Activated T-helper 1 cell treated with anti-CD3 and anti-CD28 coated beads, Interleukin-2, amount 50 U/mL, for 16 hours (primary cell): Measurements from ENCODE around the gene CYP2A7.
"Not testable (repeated sequence)": the region's sequence is repeated elsewhere in the genome, so short reads cannot be mapped to it uniquely, and the experiment has no call there.

Source experiments
- DNase-seq, 2 donors: peaks; one replicate each; pipeline ENCODE4 v3.0.0-alpha.2; 2020; ENCODE audit warnings: low read depth in 1 of 2, low spot score in 1 of 2

CYP2A7 gene

DNA sequence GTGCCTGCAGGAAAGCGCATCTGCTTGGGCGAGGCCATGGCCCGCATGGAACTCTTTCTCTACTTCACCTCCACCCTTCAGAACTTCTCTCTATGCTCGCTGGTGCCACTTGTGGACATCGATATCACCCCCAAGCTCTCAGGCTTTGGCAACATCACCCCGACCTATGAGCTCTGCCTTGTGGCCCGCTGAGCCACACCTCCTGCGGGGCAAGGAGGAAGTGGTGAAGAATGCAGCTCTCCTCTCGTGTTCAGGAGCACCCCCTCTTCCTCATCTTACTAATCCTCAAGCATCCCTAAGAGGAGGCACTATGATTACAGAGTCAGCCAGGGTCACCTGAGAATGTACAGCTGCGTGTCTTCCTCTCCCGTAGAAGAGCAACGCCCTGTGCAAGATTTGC is 17.9 kb upstream of the CYP2A7 start:
- DNase-seq = not testable (repeated sequence)

DNA sequence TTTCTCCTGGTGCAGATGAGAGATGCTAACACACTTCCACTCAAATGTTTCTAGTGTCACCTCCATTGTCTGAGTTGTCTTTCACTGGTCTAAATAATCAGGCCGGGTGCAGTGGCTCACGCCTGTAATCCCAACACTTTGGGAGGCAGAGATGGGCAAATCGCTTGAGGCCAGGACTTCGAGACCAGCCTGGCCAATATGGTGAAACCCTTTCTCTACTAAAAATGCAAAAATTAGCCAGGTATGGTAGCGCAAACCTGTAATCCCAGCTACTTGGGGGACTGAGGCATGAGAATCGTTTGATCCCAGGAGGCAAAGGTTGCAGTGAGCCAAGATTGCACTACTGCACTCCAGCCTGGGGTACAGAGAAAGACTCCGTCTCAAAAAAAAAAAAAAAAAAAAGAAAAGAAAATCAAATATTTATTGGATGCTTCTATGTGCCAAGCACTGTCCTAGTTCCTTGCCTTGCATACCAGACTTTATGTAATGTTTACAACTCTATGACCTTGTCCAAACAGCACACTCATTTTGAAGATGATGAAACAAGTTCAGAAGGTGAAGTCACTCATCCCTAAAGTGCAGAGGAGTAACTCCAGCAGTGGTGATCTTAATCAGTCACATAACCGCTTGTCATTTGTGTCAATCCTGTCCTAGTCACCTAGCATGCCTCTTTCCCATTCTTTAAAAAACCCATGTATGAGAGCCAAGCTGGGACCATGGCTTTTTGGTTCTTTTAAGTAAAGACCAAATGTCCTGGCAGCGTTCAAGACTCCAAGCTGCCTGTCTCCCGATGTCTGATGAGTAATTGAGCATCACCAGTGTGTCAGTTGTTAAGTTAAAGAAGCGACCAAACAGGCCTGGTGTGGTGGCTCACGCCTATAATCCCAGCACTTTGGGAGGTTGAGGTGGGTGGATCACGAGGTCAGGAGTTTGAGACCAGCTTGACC is 15.1 kb upstream of the CYP2A7 start:
- not testable (repeated sequence) for DNase-seq

DNA sequence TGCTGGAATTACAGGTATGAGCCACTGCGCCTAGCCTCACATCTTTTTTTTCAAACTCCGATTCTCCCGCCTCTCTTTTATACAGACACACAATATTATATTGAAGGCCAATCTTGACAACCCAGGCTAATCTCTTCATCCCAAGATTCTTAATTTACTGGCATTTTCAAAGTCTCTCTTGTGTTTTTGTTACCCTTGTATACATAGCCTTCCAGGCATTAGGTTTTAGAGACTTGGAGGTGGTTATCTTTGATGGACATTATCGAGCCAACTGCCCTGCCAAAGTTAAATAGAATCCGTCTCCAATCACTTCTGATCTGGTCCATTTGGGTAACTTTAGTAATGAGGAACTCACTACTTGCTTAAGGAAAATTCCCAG is 14.4 kb upstream of the CYP2A7 start:
- DNase-seq = no peak

DNA sequence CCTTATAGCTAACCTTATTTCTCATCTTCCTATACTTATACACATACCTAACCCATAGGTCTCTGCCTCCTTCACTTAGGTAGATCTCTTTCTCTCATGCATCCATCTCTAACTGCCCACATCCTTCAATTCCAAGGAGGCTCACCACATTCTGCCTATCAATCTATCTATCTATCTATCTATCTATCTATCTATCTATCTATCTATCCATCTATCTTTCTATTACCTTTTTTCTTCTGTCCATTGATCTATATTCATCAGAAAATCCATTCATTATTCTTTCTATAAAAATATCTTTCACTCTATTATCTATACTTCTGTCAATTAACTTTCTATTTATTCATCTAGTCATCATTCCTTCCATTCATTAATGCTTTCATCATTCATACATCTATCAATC is 11.1 kb upstream of the CYP2A7 start:
- no peak for DNase-seq

DNA sequence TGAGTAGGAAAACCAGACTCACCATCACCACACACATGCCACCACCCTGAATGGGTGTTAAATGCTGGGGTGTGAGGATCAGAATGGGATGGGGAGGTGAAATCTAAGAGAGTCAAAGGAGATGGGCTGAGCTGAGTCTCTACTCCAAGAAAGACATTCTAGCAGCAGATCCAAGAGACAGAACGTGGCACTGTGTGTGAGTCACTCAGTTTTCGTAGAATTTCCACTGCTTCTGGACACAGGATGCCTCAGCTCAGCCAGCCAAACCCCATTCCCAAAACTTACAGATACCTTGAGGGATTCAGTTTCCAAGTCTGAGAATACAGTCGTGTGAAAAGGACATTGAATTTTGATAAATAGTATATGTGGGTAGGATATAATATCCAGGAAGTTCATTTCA is 7.3 kb upstream of the CYP2A7 start:
- no peak for DNase-seq

DNA sequence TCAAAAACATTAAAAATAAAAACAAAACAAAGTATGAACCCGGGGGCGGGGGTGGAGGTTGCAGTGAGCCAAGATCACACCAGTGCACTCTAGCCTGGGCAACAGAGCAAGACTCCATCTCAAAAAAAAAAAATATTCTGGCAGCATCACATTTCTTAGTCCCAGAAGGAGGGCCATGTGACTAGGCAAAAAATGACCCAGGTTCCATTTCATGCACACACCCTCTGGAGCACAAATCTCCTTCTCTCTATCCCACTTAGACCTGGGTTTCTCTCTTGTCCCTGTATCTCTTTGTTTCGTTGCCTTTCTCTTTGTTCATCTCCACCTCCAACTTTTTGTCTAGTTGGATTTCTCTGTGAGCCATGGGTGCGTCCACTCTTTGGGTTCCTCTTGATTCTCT is 6.2 kb upstream of the CYP2A7 start:
- no peak for DNase-seq

DNA sequence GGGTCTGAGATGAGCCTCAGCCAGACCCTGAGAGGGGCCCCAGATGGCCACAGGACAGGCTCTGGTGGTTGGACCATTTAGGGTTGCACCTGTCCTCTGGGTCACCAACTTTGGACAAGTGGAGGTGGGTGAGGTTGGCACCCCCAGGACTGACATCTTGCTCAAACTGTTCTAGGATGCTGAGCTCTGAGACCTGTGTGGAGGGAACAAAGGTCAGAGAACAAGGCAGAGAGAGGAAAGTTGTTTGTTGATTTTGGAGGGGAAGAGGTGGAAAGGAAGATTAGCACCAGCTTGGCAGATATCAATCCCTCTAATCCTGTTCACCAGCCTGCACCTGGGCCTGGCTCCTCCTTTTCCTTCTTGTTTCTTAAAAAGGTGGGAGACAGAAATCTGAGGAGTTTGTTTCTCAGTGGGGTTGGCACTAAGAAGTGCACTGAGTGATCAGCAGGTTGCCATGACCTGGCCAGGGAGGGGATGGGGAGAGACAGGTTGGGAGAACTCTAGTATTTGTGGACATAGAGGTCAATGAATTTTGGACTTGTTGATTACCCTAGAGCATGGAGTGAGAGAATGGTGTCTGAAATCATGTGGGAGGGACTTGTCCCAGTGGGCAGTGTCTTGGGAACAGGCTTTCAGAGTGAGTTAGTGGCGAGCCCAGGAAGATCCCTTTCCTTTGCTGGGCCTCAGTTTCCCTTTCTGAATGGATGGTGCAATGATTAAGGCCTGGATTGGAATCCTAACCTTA is 2.3 kb upstream of the CYP2A7 start:
- not testable (repeated sequence) for DNase-seq

DNA sequence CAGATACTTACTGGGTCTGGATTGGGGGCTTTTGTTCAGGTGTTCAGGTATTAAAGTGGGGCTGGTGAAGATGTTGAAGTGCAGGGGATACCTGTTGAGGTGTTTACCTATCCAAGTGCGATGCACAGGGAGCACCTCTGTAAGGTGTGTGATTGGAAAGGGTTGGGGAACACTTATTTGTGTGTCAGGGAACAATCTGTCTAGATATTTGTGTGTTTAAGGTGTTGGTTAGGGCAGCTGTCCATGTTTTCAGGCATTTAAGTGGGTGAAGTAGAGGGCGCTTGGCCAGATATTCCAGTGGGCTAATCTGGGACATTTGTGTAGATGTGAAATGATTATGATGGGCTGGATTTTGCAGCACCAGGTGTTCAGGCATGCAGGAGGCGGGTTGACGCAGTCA is 2.7 kb downstream of the CYP2A7 start:
- DNase-seq = not testable (repeated sequence)

DNA sequence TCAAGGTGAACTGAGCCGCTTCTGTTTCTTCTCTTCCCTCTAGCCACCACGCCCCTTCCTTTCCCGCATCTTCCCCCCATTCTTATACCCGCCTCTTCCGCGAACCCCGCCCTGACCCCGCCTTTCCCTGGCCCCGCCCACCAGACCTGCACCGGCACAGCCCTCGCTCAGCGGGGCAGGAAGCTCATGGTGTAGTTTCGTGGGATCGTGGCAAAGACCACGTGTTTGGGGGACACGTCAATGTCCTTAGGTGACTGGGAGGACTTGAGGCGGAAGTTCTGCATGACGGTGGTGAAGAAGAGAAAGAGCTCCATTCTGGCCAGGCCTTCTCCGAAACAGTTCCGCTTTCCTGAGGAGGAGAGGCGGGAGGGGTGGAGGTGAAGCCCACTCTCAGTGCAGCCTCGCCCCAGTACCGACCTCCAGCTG is 6.5 kb downstream of the CYP2A7 start:
- DNase-seq = peak; percentile 61 to 71

DNA sequence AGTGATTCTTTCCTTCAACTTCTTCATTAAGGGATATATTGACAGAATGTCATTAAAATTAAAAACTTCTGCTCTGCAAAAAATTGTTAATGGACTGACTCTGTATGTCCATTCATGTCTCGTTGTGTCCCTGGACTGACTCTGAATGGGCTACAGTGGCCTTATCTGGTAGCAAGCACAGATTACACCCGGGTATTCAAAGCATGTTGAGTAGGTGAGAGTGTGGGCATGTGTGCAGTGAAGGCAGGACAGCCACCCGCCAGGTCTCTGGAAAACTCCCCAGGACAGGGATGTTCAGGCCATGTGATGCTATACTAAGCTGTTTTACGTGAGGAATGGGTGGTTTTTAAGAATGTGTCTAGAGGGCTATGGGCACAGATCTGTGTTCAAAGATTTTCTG is 7.2 kb downstream of the CYP2A7 start:
- DNase-seq = not testable (repeated sequence)

DNA sequence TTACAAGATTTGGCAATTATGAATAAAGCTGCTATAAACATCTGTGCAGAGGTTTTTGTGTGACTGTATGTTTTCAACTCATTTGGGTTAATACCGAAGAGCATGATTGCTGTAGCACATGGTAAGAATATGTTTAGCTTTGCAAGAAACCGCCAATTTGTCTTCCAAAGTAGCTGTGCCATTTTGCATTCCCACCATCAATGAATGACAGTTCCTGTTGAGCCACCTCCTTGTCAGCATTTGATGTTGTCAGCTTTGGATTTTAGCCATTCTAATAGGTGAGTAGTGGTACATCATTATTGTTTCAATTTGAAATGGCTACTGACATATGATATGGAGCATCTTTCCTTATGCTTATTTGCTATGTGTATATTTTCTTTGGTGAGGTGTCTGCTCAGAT is 8.2 kb downstream of the CYP2A7 start:
- not testable (repeated sequence) for DNase-seq

DNA sequence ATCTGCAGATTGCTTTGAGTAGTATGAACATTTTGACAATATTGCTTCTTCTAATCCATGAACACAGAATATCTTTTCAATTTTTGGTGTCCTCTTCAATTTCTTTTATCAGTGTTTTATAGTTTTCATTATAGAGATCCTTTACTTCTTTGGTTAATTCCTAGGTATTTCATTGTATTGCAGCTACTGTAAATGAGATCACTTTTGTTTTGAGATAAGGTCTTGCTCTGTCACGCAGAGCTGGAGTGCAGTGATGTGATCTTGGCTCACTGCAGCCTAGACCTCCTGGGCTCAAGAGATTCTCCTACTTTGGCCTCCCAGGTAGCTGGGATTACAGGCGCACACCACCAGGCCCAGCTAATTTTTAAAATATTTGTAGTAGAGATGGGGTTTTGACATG is 9.8 kb downstream of the CYP2A7 start:
- no peak for DNase-seq

DNA sequence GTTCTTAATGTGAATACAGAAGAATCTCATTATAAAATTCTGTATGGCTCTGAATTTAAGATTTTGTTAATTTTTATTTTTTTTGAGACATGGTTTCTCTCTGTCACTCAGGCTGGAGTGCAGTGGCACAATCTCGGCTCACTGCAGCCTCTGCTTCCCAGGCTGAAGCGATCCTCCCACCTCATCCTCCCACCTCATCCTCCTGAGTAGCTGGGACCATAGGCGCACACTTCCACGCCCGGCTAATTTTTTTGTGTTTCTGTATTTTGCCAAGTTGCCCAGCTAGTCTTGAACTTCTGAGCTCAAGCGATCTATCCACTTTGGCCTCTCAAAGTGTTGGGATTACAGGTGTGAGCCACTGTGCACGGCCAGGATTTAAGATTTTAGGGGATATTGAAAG is 14.3 kb downstream of the CYP2A7 start:
- DNase-seq = no peak

DNA sequence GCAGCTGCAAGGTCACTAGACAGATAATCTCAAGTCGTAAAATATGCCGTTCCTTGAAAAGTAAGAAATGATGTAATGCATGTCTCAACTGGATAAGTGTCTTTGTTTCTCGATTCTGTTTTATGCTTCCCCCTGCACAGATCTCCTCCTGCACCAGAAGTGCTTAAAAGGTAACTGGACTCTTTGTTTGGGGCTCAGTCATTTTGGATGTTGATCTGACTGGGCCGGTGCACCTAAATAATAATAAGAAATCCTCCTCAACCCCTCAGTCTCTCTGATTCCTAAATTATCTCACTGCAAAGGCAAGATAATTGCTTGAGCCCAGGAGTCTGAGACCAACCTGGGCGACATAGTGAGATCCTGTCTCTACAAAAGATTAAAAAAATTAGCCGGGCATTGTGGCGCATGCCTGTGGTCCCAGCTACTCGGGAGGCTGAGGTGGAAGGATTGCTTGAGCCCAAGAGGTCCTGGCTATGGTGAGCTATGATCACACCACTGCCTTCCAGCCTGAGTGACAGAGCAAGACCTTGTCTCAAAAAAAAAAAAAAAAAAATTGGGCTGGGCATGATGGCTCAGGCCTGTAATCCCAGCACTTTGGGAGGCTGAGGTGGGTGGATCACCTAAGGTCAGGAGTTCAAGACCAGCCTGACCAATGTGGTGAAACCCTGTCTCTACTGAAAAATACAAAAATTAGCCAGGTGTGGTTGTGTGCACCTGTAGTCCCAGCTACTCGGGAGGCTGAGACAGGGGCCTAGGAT is 17.1 kb downstream of the CYP2A7 start:
- not testable (repeated sequence) for DNase-seq

DNA sequence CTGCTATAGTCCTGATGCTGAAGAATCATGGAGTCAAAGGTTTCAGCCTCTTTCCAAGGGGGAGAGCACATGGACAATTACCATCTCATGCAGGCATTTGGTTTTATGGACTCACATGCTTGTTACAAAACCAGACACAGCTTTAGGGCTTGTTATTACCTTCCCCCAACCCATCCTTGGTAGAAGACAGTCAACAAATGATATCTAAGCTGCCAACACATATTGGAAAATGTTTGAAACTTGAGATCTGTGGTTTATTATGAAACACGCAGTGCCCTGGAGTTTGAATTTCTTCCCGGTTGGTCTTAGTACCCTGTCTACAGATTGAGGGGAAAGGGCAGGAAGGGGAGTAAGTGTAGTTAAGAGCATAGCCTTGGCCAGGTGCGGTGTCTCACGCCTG is 19.2 kb downstream of the CYP2A7 start:
- DNase-seq = no peak

DNA sequence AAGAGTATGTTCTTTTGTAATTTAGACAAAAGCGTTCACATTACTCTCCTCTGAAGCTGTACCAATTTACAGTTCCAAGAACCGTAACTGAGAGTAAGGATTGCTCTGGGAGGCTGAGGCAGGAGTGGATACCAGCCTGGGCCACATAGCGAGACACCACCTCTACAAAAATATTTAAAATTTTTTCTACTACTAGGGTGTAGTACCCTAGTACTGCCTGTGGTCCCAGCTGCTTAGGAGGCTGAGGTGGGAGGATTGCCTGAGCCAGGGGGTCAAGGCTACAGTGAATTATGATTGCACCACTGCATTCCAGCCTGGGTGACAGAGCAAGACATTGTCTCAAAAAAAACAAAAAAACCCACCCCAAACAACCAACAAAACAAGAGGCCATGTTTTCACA is 19.7 kb downstream of the CYP2A7 start:
- DNase-seq = no peak

DNA sequence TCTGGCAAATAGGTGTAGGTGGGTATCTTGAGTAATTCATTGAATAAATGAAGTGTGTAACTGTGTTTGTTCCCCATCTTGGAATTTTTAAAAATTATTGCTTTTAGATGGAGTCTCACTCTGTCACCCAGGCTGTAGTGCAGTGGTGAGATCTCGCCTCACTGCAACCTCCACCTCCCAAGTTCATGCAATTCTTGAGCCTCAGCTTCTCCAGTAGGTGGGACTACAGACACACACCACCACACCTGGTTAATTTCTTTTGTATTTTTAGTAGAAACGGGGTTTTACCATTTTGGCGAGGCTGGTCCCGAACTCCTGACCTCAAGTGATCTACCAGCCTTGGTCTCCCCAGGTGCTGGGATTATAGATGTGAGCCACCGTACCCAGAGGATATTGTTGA is 23.9 kb downstream of the CYP2A7 start:
- no peak for DNase-seq

DNA sequence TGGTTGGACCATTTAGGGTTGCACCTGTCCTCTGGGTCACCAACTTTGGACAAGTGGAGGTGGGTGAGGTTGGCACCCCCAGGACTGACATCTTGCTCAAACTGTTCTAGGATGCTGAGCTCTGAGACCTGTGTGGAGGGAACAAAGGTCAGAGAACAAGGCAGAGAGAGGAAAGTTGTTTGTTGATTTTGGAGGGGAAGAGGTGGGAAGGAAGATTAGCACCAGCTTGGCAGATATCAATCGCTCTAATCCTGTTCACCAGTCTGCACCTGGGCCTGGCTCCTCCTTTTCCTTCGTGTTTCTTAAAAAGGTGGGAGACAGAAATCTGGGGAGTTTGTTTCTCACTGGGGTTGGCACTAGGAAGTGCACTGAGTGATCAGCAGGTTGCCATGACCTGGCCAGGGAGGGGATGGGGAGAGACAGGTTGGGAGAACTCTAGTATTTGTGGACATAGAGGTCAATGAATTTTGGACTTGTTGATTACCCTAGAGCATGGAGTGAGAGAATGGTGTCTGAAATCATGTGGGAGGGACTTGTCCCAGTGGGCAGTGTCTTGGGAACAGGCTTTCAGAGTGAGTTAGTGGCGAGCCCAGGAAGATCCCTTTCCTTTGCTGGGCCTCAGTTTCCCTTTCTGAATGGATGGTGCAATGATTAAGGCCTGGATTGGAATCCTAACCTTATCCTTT is 29.4 kb downstream of the CYP2A7 start:
- DNase-seq = not testable (repeated sequence)

DNA sequence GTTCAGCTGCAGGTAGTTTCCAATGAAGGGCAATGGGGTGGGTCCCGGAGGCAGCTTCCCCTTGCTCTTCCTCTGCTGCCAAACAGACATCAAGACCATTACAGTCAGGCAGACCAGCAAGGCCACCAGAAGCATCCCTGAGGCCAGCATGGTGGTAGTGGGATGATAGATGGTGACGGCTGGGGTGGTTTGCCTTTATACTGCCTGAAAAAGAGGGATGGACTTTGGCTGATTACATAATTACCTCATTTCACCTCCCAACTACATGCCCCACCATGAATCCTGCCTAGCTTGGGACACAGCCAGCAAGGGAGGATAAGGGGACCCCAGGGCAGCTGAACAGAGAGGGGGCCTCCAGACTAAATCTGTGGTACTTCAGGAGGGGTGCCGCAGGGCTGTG is 31.8 kb downstream of the CYP2A7 start, which contains the start of gene CYP2A6:
Gene CYP2A6 (minus strand): TSS at position 171 of the 400 bp plus-strand sequence. CDS start 21 bp downstream, at position 150.
- not testable (repeated sequence) for DNase-seq

DNA sequence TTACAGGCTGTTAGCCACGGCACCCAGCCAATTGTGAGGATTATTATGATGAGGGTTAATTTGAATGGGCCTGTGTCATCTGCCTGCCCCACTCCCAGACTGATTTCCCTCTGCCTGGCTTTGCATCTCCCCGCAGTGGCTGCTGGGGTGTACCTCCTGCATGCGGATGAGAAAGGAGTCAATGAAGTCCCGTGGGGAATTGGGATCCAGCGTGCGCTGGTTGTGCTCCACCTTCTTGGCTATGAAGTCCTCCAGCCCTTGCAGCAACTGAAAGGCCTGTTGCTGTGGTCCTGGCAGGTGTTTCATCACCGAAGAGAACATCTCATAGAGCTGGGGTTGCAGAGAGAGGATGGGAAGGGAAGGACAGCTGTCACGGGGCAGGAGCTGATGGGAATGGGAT is 35.3 kb downstream of the CYP2A7 start:
- not testable (repeated sequence) for DNase-seq

DNA sequence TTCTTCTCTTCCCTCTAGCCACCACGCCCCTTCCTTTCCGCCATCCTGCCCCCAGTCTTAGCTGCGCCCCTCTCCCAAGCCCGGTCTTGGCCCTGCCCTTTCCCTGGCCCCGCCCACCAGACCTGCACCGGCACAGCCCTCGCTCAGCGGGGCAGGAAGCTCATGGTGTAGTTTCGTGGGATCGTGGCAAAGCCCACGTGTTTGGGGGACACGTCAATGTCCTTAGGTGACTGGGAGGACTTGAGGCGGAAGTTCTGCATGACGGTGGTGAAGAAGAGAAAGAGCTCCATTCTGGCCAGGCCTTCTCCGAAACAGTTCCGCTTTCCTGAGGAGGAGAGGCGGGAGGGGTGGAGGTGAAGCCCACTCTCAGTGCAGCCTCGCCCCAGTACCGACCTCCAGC is 38.4 kb downstream of the CYP2A7 start:
- DNase-seq = peak; percentile 23 to 67
